Measurements from ENCODE around the gene RPN2. TPM values are rescaled to one million over a fixed set of nuclear protein-coding genes. Genes with fewer than 3 reads are reported as not detected.

The RPN2 gene
- total RNA-seq, 1 experiment from 2014 or later, result 791 TPM

Other genes with a start within 250 kb of the RPN2 start
- gene SAMHD1, start 227.6 kb upstream of the RPN2 start, total RNA-seq (2014; rRNA removed; shearing (Covaris generic)), result 355 and 442 TPM in 2 replicates
- gene RBL1, start 83.3 kb upstream of the RPN2 start, total RNA-seq (2014; rRNA removed; shearing (Covaris generic)), result 24.6 and 26.8 TPM in 2 replicates
- 2.1 TPM in 1 of 2 replicates, not detected in the other for gene MROH8, start 218 bp downstream of the RPN2 start, total RNA-seq (2014; rRNA removed; shearing (Covaris generic))
- not detected in 2 replicates for gene GHRH, start 82.5 kb downstream of the RPN2 start, total RNA-seq (2014; rRNA removed; shearing (Covaris generic))
- 40.3 and 45.9 TPM in 2 replicates for gene MANBAL, start 110.3 kb downstream of the RPN2 start, total RNA-seq (2014; rRNA removed; shearing (Covaris generic))
- 16.5 and 24.3 TPM in 2 replicates for gene SRC, start 166.8 kb downstream of the RPN2 start, total RNA-seq (2014; rRNA removed; shearing (Covaris generic))